Measurements from ENCODE around the gene WDR82. TPM values are rescaled to one million over a fixed set of nuclear protein-coding genes. Genes with fewer than 3 reads are reported as not detected.
A peak's percentile ranks its signal among the peaks of the same experiment; 100 is the strongest.

The WDR82 gene
- total and polyA plus RNA-seq, 2 experiments from 2014 or later, result 25.2 to 71.8 TPM

DNA sequence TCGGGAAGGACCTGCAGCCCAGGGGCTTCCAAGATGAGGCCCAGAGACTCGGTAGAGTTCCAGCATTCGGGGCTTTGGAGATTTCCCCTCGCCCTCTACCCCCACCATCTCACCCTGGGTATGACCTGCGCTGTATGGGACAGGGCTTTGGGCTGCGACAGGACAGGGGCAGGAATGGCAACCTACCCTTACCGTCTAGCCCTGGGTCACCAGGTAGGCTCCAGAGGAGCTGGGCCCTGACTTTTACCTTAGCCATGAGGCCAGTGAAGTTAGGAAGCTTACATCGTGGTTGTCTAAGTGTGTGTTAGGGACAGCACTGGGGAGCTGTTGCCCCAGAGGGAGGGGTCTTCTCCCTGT, 32.2 kb downstream of the WDR82 start:
- H3F3A ChIP-seq (replicated peaks; ENCODE audit: low read depth), result 0 out of 2 replicates have a peak, but pooled peaks cover 3% of the 10 kb centered on the region
- no peaks in the 10 kb centered on the region for H3K36me3 ChIP-seq (ENCODE audit: insufficient read depth)
- H3K27ac Mint-ChIP-seq, result no peak overlapping the region
- no peaks in the 10 kb centered on the region for H3K9me2 ChIP-seq (ENCODE audit: insufficient read depth)
- H3K36me3 Mint-ChIP-seq (ENCODE audit: low read depth), result no peaks in the 10 kb centered on the region
- peaks cover 44% of the 10 kb centered on the region for H3K27me3 ChIP-seq (ENCODE audit: insufficient read depth)
- peaks cover 6% of the 10 kb centered on the region; the same call in 2 of the 3 replicates for H3K9me3 Mint-ChIP-seq
- no peaks in the 10 kb centered on the region for H3K79me2 ChIP-seq (replicated peaks; ENCODE audit: insufficient read depth)
- H3K27ac ChIP-seq (ENCODE audit: low read depth), result no peak overlapping the region
- no peak for TF ChIP-seq EZH2 (IDR thresholded peaks at IDR 0.05; ENCODE audit: low read depth, unreplicated experiment)
- TF ChIP-seq JUNB (IDR thresholded peaks at IDR 0.05; ENCODE audit: unreplicated experiment), result no peak
- no peak for TF ChIP-seq STAT1 (IDR thresholded peaks at IDR 0.05; ENCODE audit: unreplicated experiment)
- no peak for TF ChIP-seq ETS1 (IDR thresholded peaks at IDR 0.05)
- no peak for TF ChIP-seq EZH2phosphoT487 (IDR thresholded peaks at IDR 0.05; ENCODE audit: unreplicated experiment)
- no peak for TF ChIP-seq ZNF114 (CRISPR knock-in tag; IDR thresholded peaks at IDR 0.05)
- TF ChIP-seq POLR2AphosphoS5 (IDR thresholded peaks at IDR 0.05; ENCODE audit: low read depth), result no peak; the same call in 1 of the 2 replicates
- no peak for TF ChIP-seq ZNF331 (CRISPR knock-in tag; IDR thresholded peaks at IDR 0.05; ENCODE audit: low read depth)
- TF ChIP-seq, protein P1, sequence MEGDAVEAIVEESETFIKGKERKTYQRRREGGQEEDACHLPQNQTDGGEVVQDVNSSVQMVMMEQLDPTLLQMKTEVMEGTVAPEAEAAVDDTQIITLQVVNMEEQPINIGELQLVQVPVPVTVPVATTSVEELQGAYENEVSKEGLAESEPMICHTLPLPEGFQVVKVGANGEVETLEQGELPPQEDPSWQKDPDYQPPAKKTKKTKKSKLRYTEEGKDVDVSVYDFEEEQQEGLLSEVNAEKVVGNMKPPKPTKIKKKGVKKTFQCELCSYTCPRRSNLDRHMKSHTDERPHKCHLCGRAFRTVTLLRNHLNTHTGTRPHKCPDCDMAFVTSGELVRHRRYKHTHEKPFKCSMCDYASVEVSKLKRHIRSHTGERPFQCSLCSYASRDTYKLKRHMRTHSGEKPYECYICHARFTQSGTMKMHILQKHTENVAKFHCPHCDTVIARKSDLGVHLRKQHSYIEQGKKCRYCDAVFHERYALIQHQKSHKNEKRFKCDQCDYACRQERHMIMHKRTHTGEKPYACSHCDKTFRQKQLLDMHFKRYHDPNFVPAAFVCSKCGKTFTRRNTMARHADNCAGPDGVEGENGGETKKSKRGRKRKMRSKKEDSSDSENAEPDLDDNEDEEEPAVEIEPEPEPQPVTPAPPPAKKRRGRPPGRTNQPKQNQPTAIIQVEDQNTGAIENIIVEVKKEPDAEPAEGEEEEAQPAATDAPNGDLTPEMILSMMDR (conservative IDR thresholded peaks at IDR 0.05; ENCODE audit: low read depth in 2 of 2), result no peak
- no peak for TF ChIP-seq CREB1 (CRISPR knock-in tag; IDR thresholded peaks at IDR 0.05; ENCODE audit: low read depth)
- TF ChIP-seq NANOG (IDR thresholded peaks at IDR 0.05; ENCODE audit: borderline replicate concordance), result no peak
- TF ChIP-seq REST (IDR thresholded peaks at IDR 0.05; ENCODE audit: unreplicated experiment), result no peak
- TF ChIP-seq, protein P2, sequence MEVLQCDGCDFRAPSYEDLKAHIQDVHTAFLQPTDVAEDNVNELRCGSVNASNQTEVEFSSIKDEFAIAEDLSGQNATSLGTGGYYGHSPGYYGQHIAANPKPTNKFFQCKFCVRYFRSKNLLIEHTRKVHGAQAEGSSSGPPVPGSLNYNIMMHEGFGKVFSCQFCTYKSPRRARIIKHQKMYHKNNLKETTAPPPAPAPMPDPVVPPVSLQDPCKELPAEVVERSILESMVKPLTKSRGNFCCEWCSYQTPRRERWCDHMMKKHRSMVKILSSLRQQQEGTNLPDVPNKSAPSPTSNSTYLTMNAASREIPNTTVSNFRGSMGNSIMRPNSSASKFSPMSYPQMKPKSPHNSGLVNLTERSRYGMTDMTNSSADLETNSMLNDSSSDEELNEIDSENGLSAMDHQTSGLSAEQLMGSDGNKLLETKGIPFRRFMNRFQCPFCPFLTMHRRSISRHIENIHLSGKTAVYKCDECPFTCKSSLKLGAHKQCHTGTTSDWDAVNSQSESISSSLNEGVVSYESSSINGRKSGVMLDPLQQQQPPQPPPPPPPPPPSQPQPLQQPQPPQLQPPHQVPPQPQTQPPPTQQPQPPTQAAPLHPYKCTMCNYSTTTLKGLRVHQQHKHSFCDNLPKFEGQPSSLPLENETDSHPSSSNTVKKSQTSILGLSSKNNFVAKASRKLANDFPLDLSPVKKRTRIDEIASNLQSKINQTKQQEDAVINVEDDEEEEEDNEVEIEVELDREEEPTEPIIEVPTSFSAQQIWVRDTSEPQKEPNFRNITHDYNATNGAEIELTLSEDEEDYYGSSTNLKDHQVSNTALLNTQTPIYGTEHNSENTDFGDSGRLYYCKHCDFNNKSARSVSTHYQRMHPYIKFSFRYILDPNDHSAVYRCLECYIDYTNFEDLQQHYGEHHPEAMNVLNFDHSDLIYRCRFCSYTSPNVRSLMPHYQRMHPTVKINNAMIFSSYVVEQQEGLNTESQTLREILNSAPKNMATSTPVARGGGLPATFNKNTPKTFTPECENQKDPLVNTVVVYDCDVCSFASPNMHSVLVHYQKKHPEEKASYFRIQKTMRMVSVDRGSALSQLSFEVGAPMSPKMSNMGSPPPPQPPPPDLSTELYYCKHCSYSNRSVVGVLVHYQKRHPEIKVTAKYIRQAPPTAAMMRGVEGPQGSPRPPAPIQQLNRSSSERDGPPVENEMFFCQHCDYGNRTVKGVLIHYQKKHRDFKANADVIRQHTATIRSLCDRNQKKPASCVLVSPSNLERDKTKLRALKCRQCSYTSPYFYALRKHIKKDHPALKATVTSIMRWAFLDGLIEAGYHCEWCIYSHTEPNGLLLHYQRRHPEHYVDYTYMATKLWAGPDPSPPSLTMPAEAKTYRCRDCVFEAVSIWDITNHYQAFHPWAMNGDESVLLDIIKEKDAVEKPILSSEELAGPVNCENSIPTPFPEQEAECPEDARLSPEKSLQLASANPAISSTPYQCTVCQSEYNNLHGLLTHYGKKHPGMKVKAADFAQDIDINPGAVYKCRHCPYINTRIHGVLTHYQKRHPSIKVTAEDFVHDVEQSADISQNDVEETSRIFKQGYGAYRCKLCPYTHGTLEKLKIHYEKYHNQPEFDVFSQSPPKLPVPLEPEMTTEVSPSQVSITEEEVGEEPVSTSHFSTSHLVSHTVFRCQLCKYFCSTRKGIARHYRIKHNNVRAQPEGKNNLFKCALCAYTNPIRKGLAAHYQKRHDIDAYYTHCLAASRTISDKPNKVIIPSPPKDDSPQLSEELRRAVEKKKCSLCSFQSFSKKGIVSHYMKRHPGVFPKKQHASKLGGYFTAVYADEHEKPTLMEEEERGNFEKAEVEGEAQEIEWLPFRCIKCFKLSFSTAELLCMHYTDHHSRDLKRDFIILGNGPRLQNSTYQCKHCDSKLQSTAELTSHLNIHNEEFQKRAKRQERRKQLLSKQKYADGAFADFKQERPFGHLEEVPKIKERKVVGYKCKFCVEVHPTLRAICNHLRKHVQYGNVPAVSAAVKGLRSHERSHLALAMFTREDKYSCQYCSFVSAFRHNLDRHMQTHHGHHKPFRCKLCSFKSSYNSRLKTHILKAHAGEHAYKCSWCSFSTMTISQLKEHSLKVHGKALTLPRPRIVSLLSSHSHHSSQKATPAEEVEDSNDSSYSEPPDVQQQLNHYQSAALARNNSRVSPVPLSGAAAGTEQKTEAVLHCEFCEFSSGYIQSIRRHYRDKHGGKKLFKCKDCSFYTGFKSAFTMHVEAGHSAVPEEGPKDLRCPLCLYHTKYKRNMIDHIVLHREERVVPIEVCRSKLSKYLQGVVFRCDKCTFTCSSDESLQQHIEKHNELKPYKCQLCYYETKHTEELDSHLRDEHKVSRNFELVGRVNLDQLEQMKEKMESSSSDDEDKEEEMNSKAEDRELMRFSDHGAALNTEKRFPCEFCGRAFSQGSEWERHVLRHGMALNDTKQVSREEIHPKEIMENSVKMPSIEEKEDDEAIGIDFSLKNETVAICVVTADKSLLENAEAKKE (CRISPR knock-in tag; IDR thresholded peaks at IDR 0.05), result no peak
- H3K4me1 ChIP-seq (ENCODE audit: insufficient read depth), result peaks cover 11% of the 10 kb centered on the region; the same call in 1 of the 2 replicates
- peaks cover 5% of the 10 kb centered on the region for H3K4me1 Mint-ChIP-seq
- peak; percentile 42 for ATAC-seq
- H2AFZ ChIP-seq, result peak overlapping the region; percentile 92
- peak overlapping the region; percentile 90 for H3K4me2 ChIP-seq
- no peak for DNase-seq (ENCODE audit: low spot score)
- peak overlapping the region; percentile 74 for H3K4me3 ChIP-seq
- H3K27me3 Mint-ChIP-seq (ENCODE audit: insufficient read depth, low read depth, poor library complexity), result peaks cover 52% of the 10 kb centered on the region
- peak overlapping the region; percentile 70 for H3K4me3 Mint-ChIP-seq
- H4K20me1 ChIP-seq (replicated peaks; ENCODE audit: insufficient read depth), result no peaks in the 10 kb centered on the region; the same call in 1 of the 2 replicates

Measured in GM23338 (cell line).